A549 (cell line): ENCODE data around the gene KLLN.

ENCODE experiments used
- HDAC2 ChIP-seq: fragments of 200-600 bp; sonication (generic); IDR thresholded peaks from 2 replicates; pipeline ENCODE4 v1.6.1; 2016
- JUN ChIP-seq, 2 experiments: fragments of >200 bp; sonication (Bioruptor Twin); formaldehyde crosslinking; IDR thresholded peaks; 2 replicates in 1 of 2; 3 replicates in 1 of 2; pipeline ENCODE4 v1.6.1; 2016 to 2017
- PHF8 ChIP-seq: fragments of 200-600 bp; sonication (generic); IDR thresholded peaks from 2 replicates; pipeline ENCODE4 v1.6.1; 2016; ENCODE audit warnings: low read depth, mild to moderate bottlenecking, antibody characterized with exemption, moderate library complexity, borderline replicate concordance
- POLR2A ChIP-seq: IDR thresholded peaks from 2 replicates; pipeline ENCODE4 v1.6.1; 2012; ENCODE audit warnings: mild to moderate bottlenecking, low read length
- RAD21 ChIP-seq, 2 experiments: fragments of >200 bp in 1 of 2; sonication (Bioruptor Twin) in 1 of 2; formaldehyde crosslinking in 1 of 2; IDR thresholded peaks in 1 of 2; conservative IDR thresholded peaks in 1 of 2; 2 replicates in 1 of 2; 3 replicates in 1 of 2; pipeline ENCODE4 v1.6.1; 2012 to 2018; ENCODE audit warnings: inconsistent platforms in 1 of 2
- RFX5 ChIP-seq: fragments of 450-650 bp; IDR thresholded peaks from 2 replicates; pipeline ENCODE4 v1.7.1; 2014; ENCODE audit warnings: antibody characterized with exemption, mild to moderate bottlenecking, moderate library complexity
- RNF2 ChIP-seq: fragments of 200-600 bp; sonication (generic); IDR thresholded peaks from 2 replicates; pipeline ENCODE4 v1.6.1; 2016; ENCODE audit warnings: low read depth, mild to moderate bottlenecking, antibody characterized with exemption, moderate library complexity, borderline replicate concordance
- SMC3 ChIP-seq: fragments of >200 bp; sonication (Bioruptor Twin); formaldehyde crosslinking; IDR thresholded peaks from 3 replicates; pipeline ENCODE4 v1.6.1; 2018; ENCODE audit warnings: inconsistent platforms
- TF ChIP-seq, protein P1 (sequence below): fragments of >200 bp; sonication (Bioruptor Twin); formaldehyde crosslinking; IDR thresholded peaks from 3 replicates; pipeline ENCODE4 v1.5.1; 2016
- TF ChIP-seq, protein P2 (sequence below): fragments of 150-350 bp; IDR thresholded peaks from 2 replicates; pipeline ENCODE4 v1.6.1; 2014; ENCODE audit warnings: low read depth, mild to moderate bottlenecking, low read length

GRCh38 chr10:87826653-87827052 is 36.7 kb downstream of the KLLN start:
- TF ChIP-seq RAD21 (conservative IDR thresholded peaks at IDR 0.05 in 1 of 2, IDR thresholded peaks at IDR 0.05 in 1 of 2) (no peak), RFX5 (no peak), JUN (IDR thresholded peaks at IDR 0.05) (no peak), POLR2A (no peak), PHF8 (no peak), SMC3 (no peak), RNF2 (no peak), HDAC2 (no peak)
- TF ChIP-seq, protein P1, sequence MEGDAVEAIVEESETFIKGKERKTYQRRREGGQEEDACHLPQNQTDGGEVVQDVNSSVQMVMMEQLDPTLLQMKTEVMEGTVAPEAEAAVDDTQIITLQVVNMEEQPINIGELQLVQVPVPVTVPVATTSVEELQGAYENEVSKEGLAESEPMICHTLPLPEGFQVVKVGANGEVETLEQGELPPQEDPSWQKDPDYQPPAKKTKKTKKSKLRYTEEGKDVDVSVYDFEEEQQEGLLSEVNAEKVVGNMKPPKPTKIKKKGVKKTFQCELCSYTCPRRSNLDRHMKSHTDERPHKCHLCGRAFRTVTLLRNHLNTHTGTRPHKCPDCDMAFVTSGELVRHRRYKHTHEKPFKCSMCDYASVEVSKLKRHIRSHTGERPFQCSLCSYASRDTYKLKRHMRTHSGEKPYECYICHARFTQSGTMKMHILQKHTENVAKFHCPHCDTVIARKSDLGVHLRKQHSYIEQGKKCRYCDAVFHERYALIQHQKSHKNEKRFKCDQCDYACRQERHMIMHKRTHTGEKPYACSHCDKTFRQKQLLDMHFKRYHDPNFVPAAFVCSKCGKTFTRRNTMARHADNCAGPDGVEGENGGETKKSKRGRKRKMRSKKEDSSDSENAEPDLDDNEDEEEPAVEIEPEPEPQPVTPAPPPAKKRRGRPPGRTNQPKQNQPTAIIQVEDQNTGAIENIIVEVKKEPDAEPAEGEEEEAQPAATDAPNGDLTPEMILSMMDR = no peak
- TF ChIP-seq, protein P2, sequence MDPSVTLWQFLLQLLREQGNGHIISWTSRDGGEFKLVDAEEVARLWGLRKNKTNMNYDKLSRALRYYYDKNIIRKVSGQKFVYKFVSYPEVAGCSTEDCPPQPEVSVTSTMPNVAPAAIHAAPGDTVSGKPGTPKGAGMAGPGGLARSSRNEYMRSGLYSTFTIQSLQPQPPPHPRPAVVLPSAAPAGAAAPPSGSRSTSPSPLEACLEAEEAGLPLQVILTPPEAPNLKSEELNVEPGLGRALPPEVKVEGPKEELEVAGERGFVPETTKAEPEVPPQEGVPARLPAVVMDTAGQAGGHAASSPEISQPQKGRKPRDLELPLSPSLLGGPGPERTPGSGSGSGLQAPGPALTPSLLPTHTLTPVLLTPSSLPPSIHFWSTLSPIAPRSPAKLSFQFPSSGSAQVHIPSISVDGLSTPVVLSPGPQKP = no peak
